Measurements from ENCODE around the gene CYB5D1. TPM values are rescaled to one million over a fixed set of nuclear protein-coding genes. Genes with fewer than 3 reads are reported as not detected.

Gene CYB5D1
- total and polyA plus RNA-seq, 2 donors (not counting 1 experiment from before 2014, with no cell fraction given), result 6.8 to 6.9 TPM

DNA sequence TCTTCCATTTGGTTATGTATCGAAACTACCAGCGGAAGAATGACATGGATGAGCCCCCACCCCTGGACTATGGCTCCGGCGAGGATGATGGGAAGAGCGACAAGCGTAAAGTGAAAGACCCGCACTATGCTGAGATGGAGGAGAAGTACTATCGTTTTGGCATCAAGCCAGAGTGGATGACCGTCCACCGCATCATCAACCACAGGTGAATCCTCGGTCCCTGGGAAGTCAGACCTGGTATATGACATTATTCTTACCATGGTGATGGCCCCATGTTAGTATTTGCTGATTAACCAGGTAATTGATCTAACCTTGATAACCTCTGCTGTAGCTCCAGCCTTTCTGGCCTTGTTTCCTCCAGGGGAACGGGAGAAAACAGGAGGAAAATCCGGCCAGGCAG lies 39.3 kb downstream of the CYB5D1 start:
- Histone ChIP-seq H3K27me3 (ENCODE audit: control insufficient read depth, insufficient read depth, low read length) (no peaks in the 10 kb centered on the region), H3K4me3 (replicated peaks in 1 of 4; ENCODE audit: control extremely low read depth in 1 of 4, insufficient read depth in 1 of 4, low read depth in 3 of 4, low read length in 4 of 4) (no peak overlapping the region), H3K27ac (ENCODE audit: insufficient read depth, low read length) (no peak overlapping the region), H3K9me3 (ENCODE audit: control insufficient read depth, insufficient read depth, low read depth, low read length) (no peaks in the 10 kb centered on the region), H3K4me2 (ENCODE audit: extremely low read depth, insufficient read depth, low read length) (no peak overlapping the region), H4K20me1 (ENCODE audit: control insufficient read depth, extremely low read depth, insufficient read depth, low read length) (no peaks in the 10 kb centered on the region), H3K79me2 (ENCODE audit: control insufficient read depth, insufficient read depth, low read length) (no peaks in the 10 kb centered on the region), H3K4me1 (ENCODE audit: control insufficient read depth, extremely low read depth, insufficient read depth, low read length) (no peaks in the 10 kb centered on the region), H3K36me3 (ENCODE audit: control insufficient read depth, insufficient read depth, low read length) (peaks cover 28% of the 10 kb centered on the region), H2AFZ (ENCODE audit: low read length) (no peak overlapping the region), H3K9ac (ENCODE audit: insufficient read depth, low read length) (no peak overlapping the region)
- TF ChIP-seq EZH2 (IDR thresholded peaks at IDR 0.05; ENCODE audit: low read length, missing control alignments), result no peak
- TF ChIP-seq, protein P1, sequence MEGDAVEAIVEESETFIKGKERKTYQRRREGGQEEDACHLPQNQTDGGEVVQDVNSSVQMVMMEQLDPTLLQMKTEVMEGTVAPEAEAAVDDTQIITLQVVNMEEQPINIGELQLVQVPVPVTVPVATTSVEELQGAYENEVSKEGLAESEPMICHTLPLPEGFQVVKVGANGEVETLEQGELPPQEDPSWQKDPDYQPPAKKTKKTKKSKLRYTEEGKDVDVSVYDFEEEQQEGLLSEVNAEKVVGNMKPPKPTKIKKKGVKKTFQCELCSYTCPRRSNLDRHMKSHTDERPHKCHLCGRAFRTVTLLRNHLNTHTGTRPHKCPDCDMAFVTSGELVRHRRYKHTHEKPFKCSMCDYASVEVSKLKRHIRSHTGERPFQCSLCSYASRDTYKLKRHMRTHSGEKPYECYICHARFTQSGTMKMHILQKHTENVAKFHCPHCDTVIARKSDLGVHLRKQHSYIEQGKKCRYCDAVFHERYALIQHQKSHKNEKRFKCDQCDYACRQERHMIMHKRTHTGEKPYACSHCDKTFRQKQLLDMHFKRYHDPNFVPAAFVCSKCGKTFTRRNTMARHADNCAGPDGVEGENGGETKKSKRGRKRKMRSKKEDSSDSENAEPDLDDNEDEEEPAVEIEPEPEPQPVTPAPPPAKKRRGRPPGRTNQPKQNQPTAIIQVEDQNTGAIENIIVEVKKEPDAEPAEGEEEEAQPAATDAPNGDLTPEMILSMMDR (conservative IDR thresholded peaks at IDR 0.05 in 1 of 2, IDR thresholded peaks at IDR 0.05 in 1 of 2; ENCODE audit: low read depth in 1 of 2, low read length in 2 of 2), result no peak
- DNase-seq (ENCODE audit: low read depth in 2 of 2), result no peak

DNA sequence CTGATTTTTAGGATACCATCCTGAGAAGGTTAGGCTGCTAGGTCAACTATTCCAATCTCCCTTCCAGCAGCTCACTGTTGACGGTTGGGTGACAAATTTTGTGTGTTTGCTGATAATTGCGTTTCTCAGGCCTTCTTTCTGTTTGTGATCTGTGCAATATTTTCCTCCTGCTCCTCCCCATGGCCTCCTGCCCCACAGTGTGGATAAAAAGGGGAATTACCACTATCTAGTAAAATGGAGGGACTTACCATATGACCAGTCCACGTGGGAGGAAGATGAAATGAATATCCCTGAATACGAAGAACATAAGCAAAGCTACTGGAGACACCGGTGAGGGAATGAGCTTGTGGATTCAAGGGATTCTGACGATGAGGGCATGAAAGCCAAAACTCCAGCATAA lies 40.0 kb downstream of the CYB5D1 start:
- no peaks in the 10 kb centered on the region for H3K79me2 ChIP-seq (ENCODE audit: control insufficient read depth, insufficient read depth, low read length)
- H3K36me3 ChIP-seq (ENCODE audit: control insufficient read depth, insufficient read depth, low read length), result peaks cover 32% of the 10 kb centered on the region
- H3K4me3 ChIP-seq (replicated peaks in 1 of 4; ENCODE audit: control extremely low read depth in 1 of 4, insufficient read depth in 1 of 4, low read depth in 3 of 4, low read length in 4 of 4), result no peak overlapping the region
- H2AFZ ChIP-seq (ENCODE audit: low read length), result no peak overlapping the region
- TF ChIP-seq, protein P1 (conservative IDR thresholded peaks at IDR 0.05 in 1 of 2, IDR thresholded peaks at IDR 0.05 in 1 of 2; ENCODE audit: low read depth in 1 of 2, low read length in 2 of 2), result peak; percentile 62 to 64
- TF ChIP-seq EZH2 (IDR thresholded peaks at IDR 0.05; ENCODE audit: low read length, missing control alignments), result no peak
- peak; percentile 38 to 82 for DNase-seq (ENCODE audit: low read depth in 2 of 2)
- no peaks in the 10 kb centered on the region for H3K27me3 ChIP-seq (ENCODE audit: control insufficient read depth, insufficient read depth, low read length)
- H3K27ac ChIP-seq (ENCODE audit: insufficient read depth, low read length), result no peak overlapping the region
- no peak overlapping the region for H3K4me2 ChIP-seq (ENCODE audit: extremely low read depth, insufficient read depth, low read length)
- H3K9me3 ChIP-seq (ENCODE audit: control insufficient read depth, insufficient read depth, low read depth, low read length), result no peaks in the 10 kb centered on the region
- no peak overlapping the region for H3K9ac ChIP-seq (ENCODE audit: insufficient read depth, low read length)
- no peaks in the 10 kb centered on the region for H4K20me1 ChIP-seq (ENCODE audit: control insufficient read depth, extremely low read depth, insufficient read depth, low read length)
- no peaks in the 10 kb centered on the region for H3K4me1 ChIP-seq (ENCODE audit: control insufficient read depth, extremely low read depth, insufficient read depth, low read length)

DNA sequence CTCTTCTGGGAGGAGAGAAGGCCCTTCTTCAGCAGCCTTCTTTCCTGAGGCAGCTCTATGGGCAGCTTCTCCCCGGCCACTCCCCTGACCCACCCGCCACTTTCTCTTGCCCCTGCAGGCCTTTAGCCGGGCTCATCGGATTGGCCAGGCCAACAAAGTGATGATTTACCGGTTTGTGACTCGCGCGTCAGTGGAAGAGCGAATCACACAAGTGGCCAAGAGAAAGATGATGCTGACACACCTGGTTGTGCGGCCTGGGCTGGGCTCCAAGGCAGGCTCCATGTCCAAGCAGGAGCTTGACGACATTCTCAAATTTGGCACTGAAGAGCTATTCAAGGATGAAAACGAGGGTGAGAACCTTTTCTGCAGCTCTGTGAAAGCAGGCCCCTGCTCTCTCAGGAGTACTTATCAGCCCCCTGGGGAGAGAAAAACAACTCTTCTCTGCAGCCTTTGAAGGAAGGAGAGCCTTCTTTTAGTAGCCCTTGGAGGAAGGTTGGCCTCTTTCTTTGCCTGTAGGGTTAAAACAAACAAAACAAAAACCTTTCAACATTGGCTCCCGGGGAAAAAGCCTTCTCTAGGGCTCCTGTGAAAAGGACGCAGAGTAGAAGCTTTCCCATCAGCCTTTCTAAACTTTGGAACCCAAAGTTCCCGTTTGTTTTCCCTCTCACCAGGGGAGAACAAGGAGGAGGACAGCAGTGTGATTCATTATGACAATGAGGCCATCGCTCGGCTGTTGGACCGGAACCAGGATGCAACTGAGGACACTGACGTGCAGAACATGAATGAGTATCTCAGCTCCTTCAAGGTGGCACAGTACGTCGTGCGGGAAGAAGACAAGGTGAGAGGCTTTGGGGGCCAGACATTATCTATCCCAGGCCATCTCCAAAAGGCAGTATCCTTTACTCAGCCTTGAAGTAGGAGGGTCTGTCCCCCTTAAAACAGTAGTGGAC lies 45.6 kb downstream of the CYB5D1 start:
- H3K27me3 ChIP-seq (ENCODE audit: control insufficient read depth, insufficient read depth, low read length), result no peaks in the 10 kb centered on the region
- H3K4me2 ChIP-seq (ENCODE audit: extremely low read depth, insufficient read depth, low read length), result no peak overlapping the region
- peaks cover 38% of the 10 kb centered on the region for H3K36me3 ChIP-seq (ENCODE audit: control insufficient read depth, insufficient read depth, low read length)
- no peaks in the 10 kb centered on the region for H4K20me1 ChIP-seq (ENCODE audit: control insufficient read depth, extremely low read depth, insufficient read depth, low read length)
- no peak overlapping the region for H2AFZ ChIP-seq (ENCODE audit: low read length)
- H3K27ac ChIP-seq (ENCODE audit: insufficient read depth, low read length), result no peak overlapping the region
- no peak overlapping the region for H3K4me3 ChIP-seq (replicated peaks in 1 of 4; ENCODE audit: control extremely low read depth in 1 of 4, insufficient read depth in 1 of 4, low read depth in 3 of 4, low read length in 4 of 4)
- no peak for TF ChIP-seq EZH2 (IDR thresholded peaks at IDR 0.05; ENCODE audit: low read length, missing control alignments)
- TF ChIP-seq, protein P1 (conservative IDR thresholded peaks at IDR 0.05 in 1 of 2, IDR thresholded peaks at IDR 0.05 in 1 of 2; ENCODE audit: low read depth in 1 of 2, low read length in 2 of 2), result no peak
- no peaks in the 10 kb centered on the region for H3K9me3 ChIP-seq (ENCODE audit: control insufficient read depth, insufficient read depth, low read depth, low read length)
- DNase-seq (ENCODE audit: low read depth in 2 of 2), result no peak
- H3K79me2 ChIP-seq (ENCODE audit: control insufficient read depth, insufficient read depth, low read length), result no peaks in the 10 kb centered on the region
- no peak overlapping the region for H3K9ac ChIP-seq (ENCODE audit: insufficient read depth, low read length)
- H3K4me1 ChIP-seq (ENCODE audit: control insufficient read depth, extremely low read depth, insufficient read depth, low read length), result no peaks in the 10 kb centered on the region

All from fibroblast of lung (primary cell).